GM23338 (cell line): ENCODE measurements around the gene TMEM179B. TPM values are rescaled to one million over a fixed set of nuclear protein-coding genes. Genes with fewer than 3 reads are reported as not detected.
A peak's percentile ranks its signal among the peaks of the same experiment; 100 is the strongest.

ENCODE experiments used
- ATAC-seq: fragments of 200-7000 bp; cut with Tn5 transposase; 3 replicates; pipeline ENCODE4 v1.9.1; 2020
- DNase-seq: peaks from one replicate; pipeline ENCODE4 v3.0.0-alpha.2; 2015; ENCODE audit warnings: low spot score
- H2AFZ ChIP-seq: fragments of 200-600 bp; sonication (generic); 2 replicates; pipeline ENCODE4 v1.8.0; 2016; ENCODE audit warnings: antibody characterized with exemption, mild to moderate bottlenecking, moderate library complexity
- H3F3A ChIP-seq: fragments of 200-600 bp; sonication (generic); replicated peaks from 2 replicates; pipeline ENCODE4 v1.8.0; 2017; ENCODE audit warnings: antibody characterized with exemption, mixed run types, low read depth
- H3K27ac ChIP-seq: fragments of 200-600 bp; sonication (generic); 2 replicates; pipeline ENCODE4 v1.6.1; 2016; ENCODE audit warnings: low read depth
- H3K27me3 ChIP-seq: fragments of 200-600 bp; sonication (generic); 2 replicates; pipeline ENCODE4 v1.8.0; 2016; ENCODE audit warnings: mild to moderate bottlenecking, mixed run types, moderate library complexity; ENCODE audit not compliant: insufficient read depth
- H3K36me3 ChIP-seq: fragments of 200-600 bp; sonication (generic); 2 replicates; pipeline ENCODE4 v1.8.0; 2016; ENCODE audit warnings: mild to moderate bottlenecking; ENCODE audit not compliant: insufficient read depth
- H3K4me1 ChIP-seq: fragments of 200-600 bp; sonication (generic); 2 replicates; pipeline ENCODE4 v1.8.0; 2016; ENCODE audit warnings: mild to moderate bottlenecking, moderate library complexity; ENCODE audit not compliant: insufficient read depth
- H3K4me2 ChIP-seq: fragments of 200-600 bp; sonication (generic); 2 replicates; pipeline ENCODE4 v1.7.1; 2017; ENCODE audit warnings: mixed run types
- H3K4me3 ChIP-seq: fragments of 200-600 bp; sonication (generic); 2 replicates; pipeline ENCODE4 v1.6.1; 2016; ENCODE audit warnings: mixed run types
- H3K79me2 ChIP-seq: fragments of 200-600 bp; sonication (generic); replicated peaks from 2 replicates; pipeline ENCODE4 v1.8.0; 2017; ENCODE audit warnings: mild to moderate bottlenecking; ENCODE audit not compliant: insufficient read depth
- H3K9me2 ChIP-seq: fragments of 200-600 bp; sonication (generic); 2 replicates; pipeline ENCODE4 v1.8.0; 2017; ENCODE audit not compliant: insufficient read depth
- H4K20me1 ChIP-seq: fragments of 200-600 bp; sonication (generic); replicated peaks from 2 replicates; pipeline ENCODE4 v1.8.0; 2017; ENCODE audit warnings: mild to moderate bottlenecking; ENCODE audit not compliant: insufficient read depth
- H3K27ac Mint-ChIP-seq: 2 replicates; pipeline ENCODE4 v1.8.0; 2020; ENCODE audit warnings: inconsistent platforms, mild to moderate bottlenecking, moderate library complexity, mixed read lengths
- H3K27me3 Mint-ChIP-seq: 3 replicates; pipeline ENCODE4 v1.8.0; 2022; ENCODE audit warnings: low read depth, mild to moderate bottlenecking, moderate library complexity, mixed read lengths, inconsistent platforms; ENCODE audit not compliant: insufficient read depth, poor library complexity
- H3K36me3 Mint-ChIP-seq: 3 replicates; pipeline ENCODE4 v1.8.0; 2021; ENCODE audit warnings: low read depth, mild to moderate bottlenecking, inconsistent platforms, moderate library complexity, mixed read lengths
- H3K4me1 Mint-ChIP-seq: 3 replicates; pipeline ENCODE4 v1.8.0; 2020; ENCODE audit warnings: mild to moderate bottlenecking, inconsistent platforms, mixed read lengths
- H3K4me3 Mint-ChIP-seq: 3 replicates; pipeline ENCODE4 v1.8.0; 2021; ENCODE audit warnings: moderate library complexity, mild to moderate bottlenecking, inconsistent platforms, mixed read lengths
- H3K9me3 Mint-ChIP-seq: 3 replicates; pipeline ENCODE4 v1.8.0; 2020; ENCODE audit warnings: moderate library complexity, mild to moderate bottlenecking, inconsistent platforms, mixed read lengths
- CREB1 ChIP-seq: fragments of 250-450 bp; sonication (Bioruptor Pico); IDR thresholded peaks from 2 replicates; pipeline ENCODE4 v1.5.0; 2020; ENCODE audit warnings: low read depth, mild to moderate bottlenecking, moderate library complexity
- NANOG ChIP-seq: IDR thresholded peaks from 2 replicates; pipeline ENCODE4 v1.6.1; 2016; ENCODE audit warnings: antibody characterized with exemption, borderline replicate concordance
- POLR2AphosphoS5 ChIP-seq: IDR thresholded peaks from 2 replicates; pipeline ENCODE4 v1.6.1; 2016; ENCODE audit warnings: antibody characterized with exemption, low read depth
- polyA plus RNA-seq: library from polyadenylated mRNA; unstranded; fragments of >200 nt; fragmentation: Nextera tagmentation; extraction: Ambion mirVana; gene quantifications from 2 replicates; pipeline ENCODE4 v1.2.1, GENCODE V29; 2016
- total RNA-seq: library from RNA; depleted of rRNA; stranded (reverse); fragments of >200 nt; shearing (Covaris generic); gene quantifications from 2 replicates; pipeline ENCODE4 v1.2.3, GENCODE V29; 2014
- TF ChIP-seq, protein P1 (sequence below), 2 experiments: fragments of 200-600 bp in 1 of 2; sonication (generic) in 1 of 2; conservative IDR thresholded peaks; 2 replicates each; pipeline versions ENCODE4 v1.5.1 to v1.6.1; 2016 to 2017; ENCODE audit warnings: antibody characterized with exemption in 2 of 2, low read depth in 2 of 2, mild to moderate bottlenecking in 2 of 2, moderate library complexity in 1 of 2

The TMEM179B gene
- total and polyA plus RNA-seq, 2 experiments from 2014 or later, result 16.9 to 17.5 TPM

- peaks cover 9% of the 10 kb centered on the region for H3K27me3 Mint-ChIP-seq
- no peaks in the 10 kb centered on the region for H3K9me3 Mint-ChIP-seq
- TF ChIP-seq POLR2AphosphoS5 (no peak), CREB1 (CRISPR knock-in tag) (no peak)
- TF ChIP-seq, protein P1, sequence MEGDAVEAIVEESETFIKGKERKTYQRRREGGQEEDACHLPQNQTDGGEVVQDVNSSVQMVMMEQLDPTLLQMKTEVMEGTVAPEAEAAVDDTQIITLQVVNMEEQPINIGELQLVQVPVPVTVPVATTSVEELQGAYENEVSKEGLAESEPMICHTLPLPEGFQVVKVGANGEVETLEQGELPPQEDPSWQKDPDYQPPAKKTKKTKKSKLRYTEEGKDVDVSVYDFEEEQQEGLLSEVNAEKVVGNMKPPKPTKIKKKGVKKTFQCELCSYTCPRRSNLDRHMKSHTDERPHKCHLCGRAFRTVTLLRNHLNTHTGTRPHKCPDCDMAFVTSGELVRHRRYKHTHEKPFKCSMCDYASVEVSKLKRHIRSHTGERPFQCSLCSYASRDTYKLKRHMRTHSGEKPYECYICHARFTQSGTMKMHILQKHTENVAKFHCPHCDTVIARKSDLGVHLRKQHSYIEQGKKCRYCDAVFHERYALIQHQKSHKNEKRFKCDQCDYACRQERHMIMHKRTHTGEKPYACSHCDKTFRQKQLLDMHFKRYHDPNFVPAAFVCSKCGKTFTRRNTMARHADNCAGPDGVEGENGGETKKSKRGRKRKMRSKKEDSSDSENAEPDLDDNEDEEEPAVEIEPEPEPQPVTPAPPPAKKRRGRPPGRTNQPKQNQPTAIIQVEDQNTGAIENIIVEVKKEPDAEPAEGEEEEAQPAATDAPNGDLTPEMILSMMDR (conservative IDR thresholded peaks at IDR 0.05; ENCODE audit: low read depth in 2 of 2), result no peak
- H3K4me2 ChIP-seq, result no peak overlapping the region
- H3K27me3 ChIP-seq, result no peaks in the 10 kb centered on the region
- peaks cover 2% of the 10 kb centered on the region; the same call in 1 of the 2 replicates for H3K79me2 ChIP-seq
- H3K27ac ChIP-seq, result no peak overlapping the region
- peaks cover 3% of the 10 kb centered on the region; the same call in 1 of the 3 replicates for H3K4me1 Mint-ChIP-seq
- H4K20me1 ChIP-seq, result no peaks in the 10 kb centered on the region
- no peak overlapping the region for H3K4me3 Mint-ChIP-seq
- no peak overlapping the region for H3K4me3 ChIP-seq
- peaks cover 3% of the 10 kb centered on the region; the same call in 1 of the 2 replicates for H3K36me3 ChIP-seq
- no peak overlapping the region for H3K27ac Mint-ChIP-seq
- no peak for ATAC-seq
- no peak overlapping the region for H2AFZ ChIP-seq
- H3K4me1 ChIP-seq, result no peaks in the 10 kb centered on the region
- no peaks in the 10 kb centered on the region for H3K9me2 ChIP-seq
- H3F3A ChIP-seq, result peaks cover 13% of the 10 kb centered on the region
- peaks cover 61% of the 10 kb centered on the region for H3K36me3 Mint-ChIP-seq
- DNase-seq, result no peak
Measured at GRCh38 chr11:62782753-62783152, 4.4 kb upstream of the TMEM179B start.

GRCh38 chr11:62786318-62787004, 741 bp upstream of the TMEM179B start:
- H3K4me1 Mint-ChIP-seq, result peaks cover 22% of the 10 kb centered on the region
- ATAC-seq (peak; percentile 75), DNase-seq (peak; percentile 97)
- peaks cover 11% of the 10 kb centered on the region; the same call in 1 of the 2 replicates for H3K4me1 ChIP-seq
- no peak overlapping the region for H3K27ac Mint-ChIP-seq
- peaks cover 72% of the 10 kb centered on the region for H3K36me3 Mint-ChIP-seq
- H3K27me3 Mint-ChIP-seq, result peaks cover 13% of the 10 kb centered on the region
- peak; percentile 68 for TF ChIP-seq CREB1 (CRISPR knock-in tag)
- no peak for TF ChIP-seq NANOG
- TF ChIP-seq, protein P1 (conservative IDR thresholded peaks at IDR 0.05; ENCODE audit: low read depth in 2 of 2), result peak; percentile 76 to 92
- no peaks in the 10 kb centered on the region for H4K20me1 ChIP-seq
- peak overlapping the region; percentile 72 for H3K4me3 Mint-ChIP-seq
- peak overlapping the region; percentile 98 for H3K27ac ChIP-seq
- H3K4me3 ChIP-seq, result peak overlapping the region; percentile 77
- H3K9me3 Mint-ChIP-seq, result no peaks in the 10 kb centered on the region; the same call in 2 of the 3 replicates
- H3K36me3 ChIP-seq, result peaks cover 12% of the 10 kb centered on the region; the same call in 1 of the 2 replicates
- no peaks in the 10 kb centered on the region for H3K9me2 ChIP-seq
- H3F3A ChIP-seq, result peaks cover 46% of the 10 kb centered on the region
- H3K27me3 ChIP-seq, result no peaks in the 10 kb centered on the region
- H2AFZ ChIP-seq, result no peak overlapping the region
- peak overlapping the region; percentile 86 for H3K4me2 ChIP-seq
- H3K79me2 ChIP-seq, result peaks cover 37% of the 10 kb centered on the region
